ENCODE results near the gene LY6G5C. TPM values are rescaled to one million over a fixed set of nuclear protein-coding genes. Genes with fewer than 3 reads are reported as not detected.

Gene LY6G5C
- total RNA-seq, 1 donor from 2014 or later: not detected

- FAIRE-seq (no peak), DNase-seq (ENCODE audit: low read depth) (no peak)
- Histone ChIP-seq H3K27me3 (ENCODE audit: control insufficient read depth, insufficient read depth, low read length) (no peaks in the 10 kb centered on the region), H3K36me3 (ENCODE audit: control insufficient read depth, insufficient read depth, low read length) (peaks cover 49% of the 10 kb centered on the region), H3K4me3 (ENCODE audit: low read depth, low read length) (no peak overlapping the region)
- TF ChIP-seq CTCF (IDR thresholded peaks at IDR 0.05; ENCODE audit: insufficient read depth, low read length, severe bottlenecking): no peak
Measured at GRCh38 chr6:31642798-31643570, 37.9 kb downstream of the LY6G5C start.

DNA sequence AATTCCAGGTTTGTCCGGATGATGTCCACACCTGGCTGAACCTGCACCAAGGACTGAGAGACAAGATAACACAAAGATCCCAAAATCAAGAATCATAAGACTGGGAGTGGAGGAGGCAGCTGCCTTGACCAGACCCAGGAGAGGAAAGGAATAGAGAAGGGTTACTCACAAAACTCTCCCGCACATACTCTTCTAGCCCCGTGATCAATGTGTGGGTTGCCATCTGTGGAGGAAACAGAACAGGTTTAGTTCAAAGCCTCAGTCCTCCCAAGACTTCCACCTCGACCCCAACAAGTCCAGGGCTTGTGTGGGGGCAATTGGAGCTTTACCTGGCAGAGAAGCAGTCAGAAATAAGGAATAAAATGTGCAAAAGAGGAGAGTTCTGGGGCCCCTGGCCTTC is 39.5 kb downstream of the LY6G5C start:
- DNase-seq (ENCODE audit: low read depth) (no peak), FAIRE-seq (no peak)
- Histone ChIP-seq H3K27me3 (ENCODE audit: control insufficient read depth, insufficient read depth, low read length) (no peaks in the 10 kb centered on the region), H3K4me3 (ENCODE audit: low read depth, low read length) (no peak overlapping the region), H3K36me3 (ENCODE audit: control insufficient read depth, insufficient read depth, low read length) (peaks cover 49% of the 10 kb centered on the region)
- no peak for TF ChIP-seq CTCF (IDR thresholded peaks at IDR 0.05; ENCODE audit: insufficient read depth, low read length, severe bottlenecking)

GRCh38 chr6:31640612-31641011 is 40.3 kb downstream of the LY6G5C start:
- FAIRE-seq (no peak), DNase-seq (ENCODE audit: low read depth) (no peak)
- no peaks in the 10 kb centered on the region for H3K27me3 ChIP-seq (ENCODE audit: control insufficient read depth, insufficient read depth, low read length)
- TF ChIP-seq CTCF (IDR thresholded peaks at IDR 0.05; ENCODE audit: insufficient read depth, low read length, severe bottlenecking): no peak
- H3K36me3 ChIP-seq (ENCODE audit: control insufficient read depth, insufficient read depth, low read length): peaks cover 55% of the 10 kb centered on the region
- H3K4me3 ChIP-seq (ENCODE audit: low read depth, low read length): no peak overlapping the region

- FAIRE-seq: no peak
- no peak for DNase-seq (ENCODE audit: low read depth)
- no peak for TF ChIP-seq CTCF (IDR thresholded peaks at IDR 0.05; ENCODE audit: insufficient read depth, low read length, severe bottlenecking)
- H3K4me3 ChIP-seq (ENCODE audit: low read depth, low read length): no peak overlapping the region
- H3K36me3 ChIP-seq (ENCODE audit: control insufficient read depth, insufficient read depth, low read length): peaks cover 56% of the 10 kb centered on the region
- H3K27me3 ChIP-seq (ENCODE audit: control insufficient read depth, insufficient read depth, low read length): no peaks in the 10 kb centered on the region
Measured at GRCh38 chr6:31639449-31639861, 41.4 kb downstream of the LY6G5C start.

GRCh38 chr6:31639043-31639442 is 41.8 kb downstream of the LY6G5C start:
- H3K36me3 ChIP-seq (ENCODE audit: control insufficient read depth, insufficient read depth, low read length): peaks cover 57% of the 10 kb centered on the region
- TF ChIP-seq CTCF (IDR thresholded peaks at IDR 0.05; ENCODE audit: insufficient read depth, low read length, severe bottlenecking): no peak
- H3K27me3 ChIP-seq (ENCODE audit: control insufficient read depth, insufficient read depth, low read length): no peaks in the 10 kb centered on the region
- FAIRE-seq (no peak), DNase-seq (ENCODE audit: low read depth) (no peak)
- H3K4me3 ChIP-seq (ENCODE audit: low read depth, low read length): no peak overlapping the region
